ENCODE measurements around the gene PIK3IP1.

Gene PIK3IP1

GRCh38 chr22:31233001-31233400, 59.3 kb downstream of the PIK3IP1 start:
- in situ Hi-C loops (cut with MboI; ENCODE audit: low sequenced_read_pairs) = loop anchor here (25.0 kb wide), 1 partner anchor 471 kb away; no protein-coding TSS in a partner anchor

All from HL-60/S4 treated with retinoic acid at 250 ng/mL for 4 days and 3 days (cell line).